NOMO-1 treated with dmso at 0.1 percent for 144 hours (cell line): ENCODE results near the gene SGCB.
"Not testable (repeated sequence)": the region's sequence is repeated elsewhere in the genome, so short reads cannot be mapped to it uniquely, and the experiment has no call there.

Experiments used
- DNase-seq: peaks from one replicate; lab custom pipeline; 2025; ENCODE audit not compliant: unreplicated experiment; lab: John Stamatoyannopoulos, UW

The SGCB gene

GRCh38 chr4:52038103-52038912 is at the start of gene SGCB:
Gene SGCB, minus strand, starts transcription at chr4:52038299. Its CDS starts 40 bp downstream, at chr4:52038259.
- peak; percentile 13 for DNase-seq

GRCh38 chr4:52086425-52086824 is 48.3 kb upstream of the SGCB start:
- DNase-seq = not testable (repeated sequence)

- no peak for DNase-seq
Observed at GRCh38 chr4:52081216-52081615, 43.1 kb upstream of the SGCB start.

- DNase-seq = no peak
Observed at GRCh38 chr4:52079659-52080058, 41.6 kb upstream of the SGCB start.

- DNase-seq = no peak
Observed at GRCh38 chr4:52076731-52077130, 38.6 kb upstream of the SGCB start.

- no peak for DNase-seq
Observed at GRCh38 chr4:52071791-52072546, 33.9 kb upstream of the SGCB start.

GRCh38 chr4:52069571-52069970 is 31.5 kb upstream of the SGCB start:
- DNase-seq = no peak

GRCh38 chr4:52059372-52059771 is 21.3 kb upstream of the SGCB start:
- no peak for DNase-seq

- DNase-seq = no peak
Observed at GRCh38 chr4:52058275-52058674, 20.2 kb upstream of the SGCB start.

- DNase-seq = no peak
Observed at GRCh38 chr4:52057196-52057595, 19.1 kb upstream of the SGCB start.

- no peak for DNase-seq
Observed at GRCh38 chr4:52054254-52054653, 16.2 kb upstream of the SGCB start.

GRCh38 chr4:52052475-52052780 is 14.3 kb upstream of the SGCB start:
- peak; percentile 42 for DNase-seq

- DNase-seq = no peak
Observed at GRCh38 chr4:52051615-52052474, 13.7 kb upstream of the SGCB start.

- no peak for DNase-seq
Observed at GRCh38 chr4:52051213-52051614, 13.1 kb upstream of the SGCB start, which contains the start of gene SPATA18. Gene SPATA18, plus strand, starts transcription at chr4:52051304. Its CDS starts 401 bp downstream, at chr4:52051705.

- DNase-seq = no peak
Observed at GRCh38 chr4:52049266-52049665, 11.2 kb upstream of the SGCB start.

GRCh38 chr4:52045028-52045427 is 6.9 kb upstream of the SGCB start:
- no peak for DNase-seq

GRCh38 chr4:52037689-52038102 is 403 bp downstream of the SGCB start:
- no peak for DNase-seq

- no peak for DNase-seq
Observed at GRCh38 chr4:52036886-52037530, 1.1 kb downstream of the SGCB start.

GRCh38 chr4:52035190-52035589 is 2.9 kb downstream of the SGCB start:
- no peak for DNase-seq

GRCh38 chr4:52032005-52032404 is 6.1 kb downstream of the SGCB start:
- no peak for DNase-seq

- DNase-seq = no peak
Observed at GRCh38 chr4:52028970-52029369, 9.1 kb downstream of the SGCB start.
